ENCODE measurements around the gene SLC9A3.

DNA sequence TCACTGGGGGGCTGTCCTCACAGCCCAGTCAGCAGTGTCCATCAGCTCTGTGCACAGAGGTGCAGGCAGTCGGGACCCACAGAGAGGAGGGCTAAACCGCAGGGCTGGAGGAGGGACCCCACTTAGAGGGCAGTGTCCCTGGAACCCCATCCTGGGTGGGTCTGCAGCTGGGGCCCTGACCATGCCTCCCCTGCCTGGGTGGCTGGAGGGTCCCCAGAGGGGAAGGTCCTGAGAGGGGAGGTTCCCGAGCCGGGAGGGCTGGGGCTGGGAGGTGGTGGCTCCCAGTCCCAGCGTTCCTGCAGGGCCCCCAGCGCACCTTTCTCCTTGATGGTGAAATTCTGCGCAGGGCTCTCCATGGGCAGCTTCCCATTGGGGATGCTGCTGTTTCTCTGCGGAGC is 48.5 kb downstream of the SLC9A3 start:
- TF ChIP-seq, protein P1, sequence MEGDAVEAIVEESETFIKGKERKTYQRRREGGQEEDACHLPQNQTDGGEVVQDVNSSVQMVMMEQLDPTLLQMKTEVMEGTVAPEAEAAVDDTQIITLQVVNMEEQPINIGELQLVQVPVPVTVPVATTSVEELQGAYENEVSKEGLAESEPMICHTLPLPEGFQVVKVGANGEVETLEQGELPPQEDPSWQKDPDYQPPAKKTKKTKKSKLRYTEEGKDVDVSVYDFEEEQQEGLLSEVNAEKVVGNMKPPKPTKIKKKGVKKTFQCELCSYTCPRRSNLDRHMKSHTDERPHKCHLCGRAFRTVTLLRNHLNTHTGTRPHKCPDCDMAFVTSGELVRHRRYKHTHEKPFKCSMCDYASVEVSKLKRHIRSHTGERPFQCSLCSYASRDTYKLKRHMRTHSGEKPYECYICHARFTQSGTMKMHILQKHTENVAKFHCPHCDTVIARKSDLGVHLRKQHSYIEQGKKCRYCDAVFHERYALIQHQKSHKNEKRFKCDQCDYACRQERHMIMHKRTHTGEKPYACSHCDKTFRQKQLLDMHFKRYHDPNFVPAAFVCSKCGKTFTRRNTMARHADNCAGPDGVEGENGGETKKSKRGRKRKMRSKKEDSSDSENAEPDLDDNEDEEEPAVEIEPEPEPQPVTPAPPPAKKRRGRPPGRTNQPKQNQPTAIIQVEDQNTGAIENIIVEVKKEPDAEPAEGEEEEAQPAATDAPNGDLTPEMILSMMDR (IDR thresholded peaks at IDR 0.05) = no peak
- TF ChIP-seq POLR2AphosphoS5 (IDR thresholded peaks at IDR 0.05) (no peak), POLR2A (IDR thresholded peaks at IDR 0.05) (no peak)

All from prostate gland (tissue), 2 donors.